ENCODE data around the gene IRF9. TPM values are rescaled to one million over a fixed set of nuclear protein-coding genes. Genes with fewer than 3 reads are reported as not detected.

IRF9 gene
- total and polyA plus RNA-seq, 7 experiments from 2014 or later = 73.3 to 337 (median 134) TPM

DNA sequence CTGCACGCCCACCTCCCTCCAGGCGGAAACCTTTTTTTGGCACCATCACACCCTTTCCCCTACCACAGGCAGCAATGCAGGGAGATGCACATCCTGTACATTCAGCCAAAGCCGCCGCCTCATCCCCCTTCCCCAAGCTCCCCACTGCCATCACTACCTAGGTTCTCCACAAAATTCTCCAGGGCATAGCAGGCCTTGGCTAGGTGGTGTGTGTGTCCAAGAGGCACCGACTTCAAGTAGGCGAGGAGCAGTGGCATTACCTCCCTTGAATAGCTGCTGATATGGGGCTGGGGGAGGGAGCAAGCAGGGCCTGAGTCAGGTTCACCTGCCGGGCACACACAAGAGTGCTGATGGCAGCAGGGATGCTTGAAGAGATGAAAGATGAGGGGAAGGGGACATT, 24.0 kb downstream of the IRF9 start:
- DNase-seq = no peak

DNA sequence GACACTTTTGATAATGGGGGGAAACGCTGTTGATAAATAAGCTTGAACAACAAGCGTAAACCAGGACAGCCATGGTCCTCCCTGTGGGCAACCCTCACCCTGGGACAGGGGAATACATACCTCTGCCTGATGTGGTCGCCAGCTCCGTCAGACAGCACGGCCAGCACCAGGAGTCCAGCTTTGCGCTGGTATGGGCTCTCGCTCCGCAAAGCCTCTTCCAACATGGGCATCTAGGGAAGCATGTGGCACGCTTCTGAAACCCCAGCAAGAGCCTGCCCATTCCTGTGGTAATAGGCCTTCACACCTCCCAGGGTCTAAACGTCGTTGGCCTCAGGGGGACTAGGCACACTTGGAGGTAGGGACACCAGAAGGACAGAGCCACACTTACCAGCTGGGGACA, 24.7 kb downstream of the IRF9 start:
- H3K4me3 ChIP-seq (ENCODE audit: low read length) = no peak overlapping the region
- DNase-seq (no peak), ATAC-seq (no peak)
- CTCF ChIA-PET = interaction anchor here (1.1 to 1.4 kb wide), 3 partner anchors 21 to 77 kb away, joined by 3 to 4 read pairs (median 3); partner anchors contain the start of gene IRF9
- Mint-ChIP-seq H3K36me3 (peaks cover 0 to 15% (median 4%) of the 10 kb centered on the region in 5 donors), H3K4me1 (peaks cover 12 to 36% (median 29%) of the 10 kb centered on the region in 7 donors), H3K27me3 (no peaks in the 10 kb centered on the region), H3K9me3 (peaks cover 0 to 4% (median 0%) of the 10 kb centered on the region in 11 donors), H3K4me3 (peak overlapping the region in 1 of 10 donors; percentile 21), H3K27ac (peak overlapping the region in 2 of 9 donors; percentile 67 to 71)
- peaks cover 15 to 16% of the 10 kb centered on the region in 2 donors for H3K4me1 ChIP-seq (ENCODE audit: control insufficient read depth in 2 of 2, insufficient read depth in 2 of 2, low read length in 2 of 2)
- no peak overlapping the region for H3K27ac ChIP-seq (ENCODE audit: low read depth, low read length)
- H3K27me3 ChIP-seq (ENCODE audit: control insufficient read depth in 2 of 2, insufficient read depth in 2 of 2, low read length in 2 of 2) = no peaks in the 10 kb centered on the region
- no peaks in the 10 kb centered on the region for H3K9me3 ChIP-seq (ENCODE audit: control insufficient read depth in 2 of 3, low read length in 3 of 3)
- H3K36me3 ChIP-seq (ENCODE audit: control insufficient read depth in 2 of 3, insufficient read depth in 3 of 3, low read length in 3 of 3) = peaks cover 0 to 59% (median 10%) of the 10 kb centered on the region in 3 experiments
- POLR2A ChIA-PET = interaction anchor here (0.6 to 2.2 kb wide), 10 partner anchors 9 to 114 kb away, joined by 3 to 9 read pairs (median 4); partner anchors contain the start of genes CHMP4A, DHRS1, IRF9 and NOP9
- intact Hi-C loops (cut with micrococcal nuclease) = no loop called here

More for the DNA sequence above, 24.0 kb downstream of the IRF9 start:
- Mint-ChIP-seq H3K27ac (peak overlapping the region in 1 of 9 donors; percentile 65), H3K9me3 (peaks cover 0 to 4% (median 0%) of the 10 kb centered on the region in 11 donors), H3K36me3 (peaks cover 0 to 17% (median 4%) of the 10 kb centered on the region in 5 donors), H3K4me3 (peak overlapping the region in 1 of 10 donors; percentile 38), H3K4me1 (peaks cover 12 to 33% (median 27%) of the 10 kb centered on the region in 7 donors), H3K27me3 (no peaks in the 10 kb centered on the region)
- intact Hi-C loops (cut with micrococcal nuclease) = no loop called here
- Histone ChIP-seq H3K4me1 (ENCODE audit: control insufficient read depth in 2 of 2, insufficient read depth in 2 of 2, low read length in 2 of 2) (peaks cover 15 to 16% of the 10 kb centered on the region in 2 donors), H3K27me3 (ENCODE audit: control insufficient read depth in 2 of 2, insufficient read depth in 2 of 2, low read length in 2 of 2) (no peaks in the 10 kb centered on the region), H3K27ac (ENCODE audit: low read depth, low read length) (no peak overlapping the region), H3K36me3 (ENCODE audit: control insufficient read depth in 2 of 3, insufficient read depth in 3 of 3, low read length in 3 of 3) (peaks cover 0 to 66% (median 10%) of the 10 kb centered on the region in 3 experiments), H3K4me3 (ENCODE audit: low read length) (no peak overlapping the region), H3K9me3 (ENCODE audit: control insufficient read depth in 2 of 3, low read length in 3 of 3) (no peaks in the 10 kb centered on the region)
- no peak for ATAC-seq
- ChIA-PET POLR2A (interaction anchor here (0.7 to 2.2 kb wide), 8 partner anchors 9 to 58 kb away, joined by 3 to 9 read pairs (median 3); partner anchors contain the start of genes CHMP4A, IRF9 and TINF2), CTCF (interaction anchor here (1.3 to 1.4 kb wide), 2 partner anchors 20 to 76 kb away, joined by 3 to 4 read pairs; no protein-coding TSS in a partner anchor)

DNA sequence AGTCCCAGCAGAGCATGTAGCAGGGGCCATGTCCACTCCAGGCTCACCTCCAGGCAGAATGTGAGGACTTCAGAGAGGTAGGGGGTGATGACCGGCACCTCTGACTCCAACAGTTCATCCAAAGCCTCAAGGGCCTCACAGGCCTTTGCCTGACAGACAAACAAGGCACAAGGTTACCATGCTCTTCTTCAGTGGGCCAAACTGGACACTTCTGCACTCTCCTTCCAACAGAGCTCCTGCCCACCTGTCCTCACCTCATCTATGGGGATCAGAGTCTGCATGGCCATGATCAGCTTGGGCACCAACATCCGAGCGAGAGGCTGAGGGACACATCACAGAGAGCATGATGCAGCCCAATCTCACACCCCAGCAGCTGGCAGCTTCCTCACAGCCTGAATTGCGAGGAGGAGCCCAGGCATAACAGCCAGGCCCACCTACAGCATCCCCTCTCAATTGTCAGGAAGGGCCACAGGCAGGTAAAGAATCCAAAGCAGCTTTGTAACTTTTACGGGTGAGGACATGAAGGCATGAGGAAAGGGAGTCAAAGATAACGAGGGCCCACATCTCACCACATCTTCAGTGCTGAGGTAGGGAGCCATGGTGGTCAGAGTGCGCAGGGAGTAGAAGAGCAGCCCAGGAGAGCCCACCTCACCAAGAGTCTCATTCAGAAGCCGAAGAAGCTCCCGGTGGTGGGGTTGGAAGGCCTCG, 25.9 kb downstream of the IRF9 start:
- H3K27me3 Mint-ChIP-seq = no peaks in the 10 kb centered on the region
- Histone ChIP-seq H3K9me3 (ENCODE audit: control insufficient read depth in 2 of 3, low read length in 3 of 3) (no peaks in the 10 kb centered on the region), H3K4me3 (ENCODE audit: low read length) (no peak overlapping the region), H3K27ac (ENCODE audit: low read depth, low read length) (no peak overlapping the region), H3K36me3 (ENCODE audit: control insufficient read depth in 2 of 3, insufficient read depth in 3 of 3, low read length in 3 of 3) (peaks cover 1 to 53% (median 10%) of the 10 kb centered on the region in 3 experiments), H3K27me3 (ENCODE audit: control insufficient read depth in 2 of 2, insufficient read depth in 2 of 2, low read length in 2 of 2) (no peaks in the 10 kb centered on the region), H3K4me1 (ENCODE audit: control insufficient read depth in 2 of 2, insufficient read depth in 2 of 2, low read length in 2 of 2) (peaks cover 15 to 16% of the 10 kb centered on the region in 2 donors)
- H3K27ac Mint-ChIP-seq = peak overlapping the region in 7 of 9 donors; percentile 37 to 96 (median 62)
- peaks cover 15 to 40% (median 37%) of the 10 kb centered on the region in 7 donors for H3K4me1 Mint-ChIP-seq
- peaks cover 0 to 4% (median 0%) of the 10 kb centered on the region in 11 donors for H3K9me3 Mint-ChIP-seq
- peaks cover 0 to 16% (median 2%) of the 10 kb centered on the region in 5 donors for H3K36me3 Mint-ChIP-seq
- intact Hi-C loops (cut with micrococcal nuclease) = no loop called here
- peak overlapping the region; percentile 26 to 92 (median 90) for H3K4me3 Mint-ChIP-seq
- ATAC-seq = no peak
- ChIA-PET CTCF (interaction anchor here (1.1 kb wide), 1 partner anchor 26 kb away, joined by 3 read pairs; the partner anchor contains the start of gene IRF9), POLR2A (interaction anchor here (0.7 to 2.8 kb wide), 9 partner anchors 9 to 145 kb away, joined by 3 to 13 read pairs (median 5); partner anchors contain the start of genes CHMP4A, DHRS1, EMC9 and IRF9)
- DNase-seq = no peak

DNA sequence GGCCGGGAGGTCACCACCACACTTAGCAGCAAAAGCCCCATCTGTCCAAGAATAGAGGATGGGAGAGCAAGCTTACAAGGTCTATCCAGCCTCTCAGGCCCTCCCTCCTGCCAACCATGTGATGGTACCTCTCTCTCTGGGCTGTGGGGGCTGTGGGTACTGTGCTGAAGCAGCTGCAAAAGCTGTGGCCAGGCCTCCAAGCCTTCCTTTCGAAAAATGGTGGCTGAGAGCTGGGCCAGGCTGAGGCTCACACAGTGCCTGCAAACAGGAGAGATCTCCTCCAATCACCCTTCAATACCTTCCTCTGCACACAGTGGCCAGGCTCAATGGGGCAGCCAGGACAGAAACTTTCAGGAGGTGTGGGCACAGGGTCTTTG, 26.5 kb downstream of the IRF9 start:
- POLR2A ChIA-PET = interaction anchor here (0.7 to 2.8 kb wide), 10 partner anchors 8 to 144 kb away, joined by 3 to 21 read pairs (median 5); partner anchors contain the start of genes CHMP4A, DCAF11, EMC9 and MDP1
- no peaks in the 10 kb centered on the region for H3K9me3 ChIP-seq (ENCODE audit: control insufficient read depth in 2 of 3, low read length in 3 of 3)
- DNase-seq = no peak
- Mint-ChIP-seq H3K36me3 (peaks cover 0 to 19% (median 7%) of the 10 kb centered on the region in 5 donors), H3K9me3 (peaks cover 0 to 3% (median 0%) of the 10 kb centered on the region in 11 donors), H3K27ac (peak overlapping the region; percentile 82 to 96 (median 90)), H3K27me3 (no peaks in the 10 kb centered on the region), H3K4me3 (peak overlapping the region in 9 of 10 donors; percentile 89 to 92 (median 90)), H3K4me1 (peaks cover 20 to 45% (median 41%) of the 10 kb centered on the region in 7 donors)
- peaks cover 15 to 16% of the 10 kb centered on the region in 2 donors for H3K4me1 ChIP-seq (ENCODE audit: control insufficient read depth in 2 of 2, insufficient read depth in 2 of 2, low read length in 2 of 2)
- peak overlapping the region; percentile 83 for H3K27ac ChIP-seq (ENCODE audit: low read depth, low read length)
- H3K27me3 ChIP-seq (ENCODE audit: control insufficient read depth in 2 of 2, insufficient read depth in 2 of 2, low read length in 2 of 2) = no peaks in the 10 kb centered on the region
- H3K4me3 ChIP-seq (ENCODE audit: low read length) = peak overlapping the region; percentile 89
- intact Hi-C loops (cut with micrococcal nuclease) = no loop called here
- CTCF ChIA-PET = interaction anchor here (2.1 kb wide), 1 partner anchor 26 kb away, joined by 7 read pairs; the partner anchor contains the start of gene IRF9
- ATAC-seq = no peak
- H3K36me3 ChIP-seq (ENCODE audit: control insufficient read depth in 2 of 3, insufficient read depth in 3 of 3, low read length in 3 of 3) = peaks cover 5 to 52% (median 10%) of the 10 kb centered on the region in 3 experiments

DNA sequence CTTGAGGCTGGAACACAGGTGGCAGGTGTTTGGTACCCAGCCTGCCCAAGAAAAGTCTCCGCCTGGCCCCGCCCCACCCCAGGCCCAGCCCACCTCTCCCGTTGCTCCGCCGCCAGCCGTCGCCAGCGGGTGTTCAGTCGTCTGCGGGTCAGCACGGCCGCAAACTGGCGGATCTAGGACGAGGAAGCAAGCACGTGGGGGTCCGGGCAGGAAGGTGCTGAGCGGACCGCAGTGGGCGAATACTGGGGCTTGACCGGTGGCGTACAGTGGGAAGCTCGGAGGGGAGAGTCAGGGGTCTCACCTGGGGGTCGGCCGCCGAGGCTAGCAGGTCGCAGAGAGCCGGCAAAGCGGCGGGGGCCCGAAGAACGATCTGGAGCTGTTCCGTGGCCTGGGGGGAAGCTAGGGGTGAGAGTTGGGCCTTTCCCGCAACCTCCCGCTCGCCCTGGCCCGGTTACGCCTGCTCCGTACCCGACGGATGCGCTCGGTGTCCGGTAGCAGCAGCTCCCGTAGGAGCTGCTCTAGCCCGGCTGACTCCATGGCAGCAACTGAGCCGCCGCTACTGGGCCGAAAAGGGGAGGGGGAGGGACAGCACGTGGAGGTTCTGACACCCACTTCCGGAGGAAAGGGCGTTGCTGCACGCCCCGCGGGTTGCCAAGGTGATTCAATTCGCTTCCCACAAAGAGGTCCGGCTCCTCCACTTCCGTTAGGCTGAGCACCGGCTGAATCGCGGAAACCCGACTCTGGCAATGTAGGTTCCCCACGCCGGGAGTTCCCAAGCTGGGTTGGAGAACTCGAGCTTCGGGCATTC, 27.4 kb downstream of the IRF9 start, which contains the start of gene IPO4:
TSS of gene IPO4 (minus strand) at position 566 of the 808 bp plus-strand sequence. CDS start at position 537, 29 bp downstream.
- H3K27ac ChIP-seq (ENCODE audit: low read depth, low read length) = peak within 1 kb of the TSS; percentile 83
- ATAC-seq (peak; percentile 97), DNase-seq (peak; percentile 75 to 97 (median 94))
- intact Hi-C loops (cut with micrococcal nuclease) = loop anchor here (1.0 to 2.0 kb wide), 14 partner anchors 8 to 243 kb away; partner anchors contain the start of genes CHMP4A (in 2 of the 2), GMPR2 (in 2 of the 2), IRF9 (in 2 of the 2) and NEDD8 (in 2 of the 2)
- ChIA-PET POLR2A (interaction anchor here (0.6 to 2.8 kb wide), 21 partner anchors 9 to 1155 kb away, joined by 3 to 21 read pairs (median 4); partner anchors contain the start of genes CHMP4A, DCAF11, IRF9 and MDP1), CTCF (interaction anchor here (1.3 to 2.1 kb wide), 3 partner anchors 27 to 248 kb away, joined by 4 to 7 read pairs (median 6); partner anchors contain the start of genes IRF9 and TINF2)
- H3K36me3 Mint-ChIP-seq = peaks cover 0 to 25% (median 11%) of the 10 kb centered on the region in 5 donors
- H3K27me3 Mint-ChIP-seq = no peaks in the 10 kb centered on the region
- peaks cover 15 to 16% of the 10 kb centered on the region in 2 donors for H3K4me1 ChIP-seq (ENCODE audit: control insufficient read depth in 2 of 2, insufficient read depth in 2 of 2, low read length in 2 of 2)
- peak within 1 kb of the TSS; percentile 89 for H3K4me3 ChIP-seq (ENCODE audit: low read length)
- peaks cover 0 to 2% (median 0%) of the 10 kb centered on the region in 11 donors for H3K9me3 Mint-ChIP-seq
- peaks cover 3 to 49% (median 5%) of the 10 kb centered on the region in 3 experiments for H3K36me3 ChIP-seq (ENCODE audit: control insufficient read depth in 2 of 3, insufficient read depth in 3 of 3, low read length in 3 of 3)
- peak within 1 kb of the TSS; percentile 82 to 96 (median 92) for H3K27ac Mint-ChIP-seq
- no peaks in the 10 kb centered on the region for H3K9me3 ChIP-seq (ENCODE audit: control insufficient read depth in 2 of 3, low read length in 3 of 3)
- peak within 1 kb of the TSS; percentile 89 to 96 (median 90) for H3K4me3 Mint-ChIP-seq
- H3K27me3 ChIP-seq (ENCODE audit: control insufficient read depth in 2 of 2, insufficient read depth in 2 of 2, low read length in 2 of 2) = no peaks in the 10 kb centered on the region
- H3K4me1 Mint-ChIP-seq = peaks cover 24 to 53% (median 47%) of the 10 kb centered on the region in 7 donors
